ENCODE results near the gene GCLM.
A peak's percentile ranks its signal among the peaks of the same experiment; 100 is the strongest.
"Not testable (repeated sequence)": the region's sequence is repeated elsewhere in the genome, so short reads cannot be mapped to it uniquely, and the experiment has no call there.

The GCLM gene

DNA sequence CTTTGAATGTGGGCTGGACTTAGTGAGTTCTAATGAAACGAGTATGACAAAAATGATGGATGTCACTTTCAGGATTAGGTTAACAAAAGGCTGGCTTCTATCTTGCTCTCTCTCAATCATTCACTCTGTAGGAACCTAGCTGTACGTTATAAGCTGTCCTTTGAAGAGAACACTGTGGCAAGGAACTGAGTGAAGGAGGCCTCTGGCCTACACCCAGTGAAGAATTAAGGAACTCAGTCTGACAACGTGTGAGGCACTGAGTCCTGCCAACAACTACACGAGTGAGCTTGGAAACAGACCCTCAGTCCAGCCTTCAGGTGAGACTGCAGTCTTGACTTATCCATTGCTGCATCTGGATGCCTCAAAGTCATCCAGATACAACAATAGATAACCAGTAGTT is 27.0 kb downstream of the GCLM start:
- no peak for DNase-seq

DNA sequence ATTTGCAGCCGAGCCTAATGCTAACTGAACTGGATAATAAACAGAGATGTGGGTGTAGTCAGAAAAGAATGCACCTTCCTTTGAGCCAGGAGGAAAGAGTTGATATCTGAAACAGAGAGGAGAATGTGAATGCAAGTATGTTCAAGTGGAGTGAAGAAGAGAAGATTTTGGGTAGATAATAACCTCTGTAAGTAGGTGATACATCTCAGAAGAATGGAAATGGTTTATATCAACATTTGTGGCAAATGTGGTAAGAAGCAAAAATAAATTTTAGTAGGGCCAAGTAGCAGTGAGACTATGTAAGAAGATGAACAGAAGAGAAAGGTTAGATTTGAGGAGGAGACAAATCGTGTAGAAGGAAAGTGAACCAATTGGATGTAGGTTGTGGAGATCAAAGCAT is 28.5 kb downstream of the GCLM start:
- no peak for DNase-seq

DNA sequence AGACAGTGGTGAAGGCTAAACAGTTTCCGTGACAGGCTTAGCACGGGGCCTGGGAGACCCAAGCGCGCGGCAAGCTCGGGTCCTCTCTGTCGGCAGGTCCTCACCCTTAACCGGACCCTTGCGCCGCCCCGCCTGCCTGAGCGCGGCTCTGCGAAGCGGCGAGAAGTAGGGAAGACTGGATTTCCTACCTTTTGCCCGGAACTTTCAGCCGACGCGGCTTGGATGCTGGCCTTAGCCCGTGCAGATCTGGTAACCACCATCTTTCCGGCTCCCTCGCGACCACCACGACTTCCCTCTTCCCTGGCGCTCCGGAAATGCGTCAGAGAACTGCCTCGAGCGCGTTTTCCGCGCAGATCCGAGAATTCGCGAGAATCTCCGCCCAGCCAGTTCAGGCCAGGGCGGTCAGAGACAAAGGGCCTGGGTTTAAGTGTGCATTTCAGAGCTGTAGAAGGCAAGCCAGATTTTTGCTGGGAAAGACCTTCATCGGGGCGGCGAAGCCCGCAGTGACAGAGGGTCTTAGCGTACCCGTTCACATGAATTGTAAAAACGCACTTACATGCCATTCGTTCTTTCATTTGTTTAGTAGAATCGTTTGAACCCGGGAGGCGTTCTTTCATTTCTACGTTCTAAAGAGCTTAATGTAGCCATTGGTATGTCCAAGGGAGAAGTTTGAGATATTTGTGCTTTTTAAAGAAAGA is 30.2 kb downstream of the GCLM start, which contains the start of gene DNTTIP2:
Gene DNTTIP2, minus strand, starts transcription at position 318 of the 698 bp plus-strand sequence. Its CDS starts 58 bp downstream, at position 260.
- DNase-seq = peak; percentile 82 to 83

DNA sequence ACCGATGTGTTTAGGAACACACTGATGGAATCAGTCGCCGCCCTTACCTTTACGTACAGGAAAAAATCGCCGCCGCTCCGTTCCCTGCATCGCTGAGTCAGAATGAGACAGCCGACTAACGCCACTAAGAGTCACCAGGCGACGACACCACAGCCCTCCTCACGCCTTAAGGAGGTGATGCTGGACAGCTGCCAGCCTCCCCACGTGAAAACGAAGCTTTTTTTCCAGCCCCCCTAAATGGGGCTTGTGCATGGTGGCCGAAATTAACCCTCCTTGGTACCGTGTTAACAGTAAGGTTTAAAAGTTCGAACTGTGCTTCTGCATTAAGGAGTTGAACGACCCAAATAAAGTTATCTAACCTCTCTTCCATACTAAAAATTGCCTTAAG is 30.7 kb downstream of the GCLM start:
- DNase-seq = peak; percentile 60 to 63

DNA sequence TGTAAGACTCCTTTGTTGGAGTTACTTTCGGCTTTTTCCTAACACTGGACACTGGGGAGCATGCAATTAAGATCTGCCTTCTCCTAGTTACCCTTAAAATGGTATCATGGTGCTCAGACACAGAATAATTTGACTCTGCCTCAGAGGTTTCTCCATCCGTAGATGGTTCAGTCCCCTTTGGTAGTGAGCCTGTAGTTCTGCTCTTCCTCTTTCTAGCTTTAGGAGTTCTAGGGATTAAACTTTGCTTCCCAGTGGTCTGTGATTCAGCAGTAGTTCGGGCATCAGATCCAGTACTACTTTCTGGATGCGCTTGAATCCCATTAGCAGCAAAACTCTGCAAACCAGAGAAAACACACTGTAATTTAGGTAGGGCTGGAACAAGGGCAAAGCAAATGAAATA is 31.7 kb downstream of the GCLM start:
- DNase-seq = no peak

DNA sequence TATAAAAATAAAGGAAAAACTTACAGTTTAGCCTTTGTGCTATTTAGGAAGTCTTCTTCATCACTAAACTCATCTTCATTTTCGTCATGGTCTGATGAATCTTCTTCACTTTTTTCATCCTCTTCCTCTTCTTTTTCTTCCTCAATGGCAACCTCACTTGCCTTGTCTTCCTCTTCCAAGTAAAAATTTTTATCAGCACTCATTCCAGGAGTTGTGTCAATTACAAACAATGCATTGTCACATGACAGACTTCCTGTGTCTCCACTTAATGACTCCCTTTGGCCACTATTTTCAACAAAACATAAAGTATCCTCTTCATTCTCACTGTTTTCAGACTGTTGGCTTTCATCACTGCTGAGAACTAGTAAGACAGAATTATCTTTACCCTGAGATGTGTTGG is 33.0 kb downstream of the GCLM start:
- no peak for DNase-seq

DNA sequence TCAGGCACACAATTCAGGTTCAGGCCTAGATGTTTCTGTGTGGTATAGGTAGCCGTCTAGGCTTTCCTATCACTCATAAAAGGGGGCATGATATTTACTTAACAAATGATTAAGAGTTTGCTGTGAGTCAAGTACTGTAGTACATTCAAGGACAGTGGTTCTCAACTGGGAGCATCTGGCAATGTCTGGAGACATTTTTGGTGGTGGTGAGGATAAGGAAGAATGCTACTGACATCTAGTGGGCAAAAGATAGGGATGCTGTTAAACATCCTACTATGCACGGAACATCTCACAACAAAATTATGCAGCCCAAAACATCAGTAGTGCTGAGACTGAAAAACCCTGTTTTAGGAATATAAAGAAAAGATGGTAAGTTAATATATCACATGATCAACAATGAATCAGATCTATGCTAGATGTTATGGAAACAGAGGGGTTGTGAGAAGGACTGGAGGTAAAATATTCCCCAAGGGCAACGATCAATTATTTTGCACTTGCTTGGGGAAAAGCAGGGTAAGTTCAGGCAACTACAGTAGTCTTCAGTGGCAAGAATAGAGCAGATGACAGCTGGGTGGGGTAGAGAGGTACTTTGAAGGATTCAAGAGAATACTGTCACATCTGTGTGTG is 35.1 kb downstream of the GCLM start:
- DNase-seq = no peak

DNA sequence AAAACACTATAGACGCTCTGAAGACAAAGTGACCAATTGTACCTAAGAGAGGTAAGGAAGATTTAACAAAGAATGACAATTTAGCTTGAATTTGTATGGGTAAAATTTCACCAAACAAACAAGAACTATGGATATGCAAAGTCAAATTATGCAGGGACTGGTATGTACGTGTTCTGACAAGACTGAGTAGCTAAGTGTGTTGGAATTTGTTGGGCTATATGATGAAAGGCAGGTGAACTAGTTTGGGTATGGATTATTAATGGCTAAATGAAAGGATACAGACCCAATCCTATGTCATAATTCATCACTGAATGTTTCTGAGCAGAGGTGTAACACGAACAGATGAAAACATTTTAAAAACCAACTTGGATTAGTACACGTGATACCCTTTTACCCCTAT is 37.9 kb downstream of the GCLM start:
- no peak for DNase-seq

DNA sequence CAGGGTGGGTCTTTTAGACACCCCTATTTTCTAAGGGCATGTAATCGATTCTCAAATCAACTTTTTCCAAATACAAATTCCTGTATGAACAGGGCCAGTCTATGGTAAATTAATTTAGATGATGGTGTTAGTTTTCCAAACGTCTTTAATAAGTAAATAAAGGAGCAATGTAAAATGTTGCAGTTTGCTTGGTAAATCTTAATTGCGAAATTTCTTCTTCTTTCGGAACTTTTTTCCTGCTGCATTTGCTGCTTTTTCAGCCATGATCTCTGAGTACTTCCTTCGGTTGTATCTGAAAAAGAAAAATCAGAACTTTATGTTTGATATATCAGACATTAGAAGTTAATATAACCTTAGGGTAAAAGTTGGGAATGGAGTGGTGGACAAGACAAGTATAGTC is 39.6 kb downstream of the GCLM start:
- DNase-seq = no peak

DNA sequence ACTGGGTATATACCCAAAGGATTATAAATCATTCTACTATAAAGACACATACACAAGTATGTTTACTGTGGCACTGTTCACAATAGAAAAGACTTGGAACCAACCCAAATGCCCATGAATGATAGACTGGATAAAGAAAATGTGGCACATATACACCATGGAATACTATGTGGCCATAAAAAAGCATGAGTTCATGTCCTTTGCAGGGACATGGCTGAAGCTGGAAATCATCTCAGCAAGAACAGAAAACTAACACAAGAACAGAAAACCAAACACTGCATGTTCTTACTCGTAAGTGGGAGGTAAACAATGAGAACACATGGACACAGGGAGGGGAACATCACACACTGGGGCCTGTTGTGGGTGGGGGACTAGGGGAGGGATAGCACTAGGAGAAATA is 40.7 kb downstream of the GCLM start:
- DNase-seq = not testable (repeated sequence)

DNA sequence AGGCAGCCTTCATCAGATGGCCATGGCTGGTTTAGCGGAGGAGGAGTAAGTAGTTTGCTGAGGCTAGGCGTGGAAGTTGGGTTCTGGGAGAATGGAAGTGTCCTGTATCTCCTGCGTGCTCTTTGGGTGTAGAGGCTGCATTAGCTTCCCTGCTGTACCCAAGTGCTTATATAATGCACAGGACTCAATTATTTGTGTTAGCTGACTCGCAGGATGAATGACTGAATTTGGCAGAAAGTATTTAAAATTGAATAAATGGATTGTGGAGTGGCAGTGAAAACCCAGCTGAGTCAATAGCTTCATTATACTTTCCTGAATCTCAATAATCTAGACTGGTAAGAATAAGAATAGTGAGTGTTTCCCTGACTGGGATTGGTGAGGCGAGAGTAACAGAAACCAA is 44.0 kb downstream of the GCLM start:
- DNase-seq = no peak

DNA sequence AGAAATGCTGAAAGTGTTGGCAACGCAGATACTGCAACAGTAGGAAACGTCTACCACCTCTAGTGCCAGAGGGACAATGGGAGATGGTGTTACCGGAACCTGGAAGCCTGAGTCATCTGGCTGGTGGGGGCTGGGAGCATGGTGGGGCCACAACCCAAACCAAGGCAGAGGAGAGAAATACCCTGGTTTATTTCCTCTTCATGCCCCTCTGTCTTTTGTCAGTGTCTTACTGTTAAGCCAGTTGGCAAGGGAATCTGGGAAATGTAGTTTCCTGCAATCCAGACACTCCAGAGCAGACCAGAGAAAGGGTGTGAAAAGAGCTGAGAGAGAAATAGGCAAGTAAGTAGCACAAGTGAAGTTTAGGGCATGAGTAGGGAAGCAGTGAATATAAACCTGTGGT is 45.1 kb downstream of the GCLM start:
- DNase-seq = no peak

DNA sequence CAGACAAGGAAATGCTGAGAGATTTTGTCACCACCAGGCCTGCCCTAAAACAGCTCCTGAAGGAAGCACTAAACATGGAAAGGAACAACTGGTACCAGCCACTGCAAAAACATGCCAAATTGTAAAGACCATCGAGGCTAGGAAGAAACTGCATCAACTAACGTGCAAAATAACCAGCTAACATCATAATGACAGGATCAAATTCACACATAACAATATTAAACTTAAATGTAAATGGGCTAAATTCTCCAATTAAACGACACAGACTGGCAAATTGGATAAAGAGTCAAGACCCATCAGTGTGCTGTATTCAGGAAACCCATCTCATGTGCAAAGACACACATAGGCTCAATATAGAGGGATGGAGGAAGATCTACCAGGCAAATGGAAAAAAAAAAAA is 51.6 kb downstream of the GCLM start:
- DNase-seq = not testable (repeated sequence)

DNA sequence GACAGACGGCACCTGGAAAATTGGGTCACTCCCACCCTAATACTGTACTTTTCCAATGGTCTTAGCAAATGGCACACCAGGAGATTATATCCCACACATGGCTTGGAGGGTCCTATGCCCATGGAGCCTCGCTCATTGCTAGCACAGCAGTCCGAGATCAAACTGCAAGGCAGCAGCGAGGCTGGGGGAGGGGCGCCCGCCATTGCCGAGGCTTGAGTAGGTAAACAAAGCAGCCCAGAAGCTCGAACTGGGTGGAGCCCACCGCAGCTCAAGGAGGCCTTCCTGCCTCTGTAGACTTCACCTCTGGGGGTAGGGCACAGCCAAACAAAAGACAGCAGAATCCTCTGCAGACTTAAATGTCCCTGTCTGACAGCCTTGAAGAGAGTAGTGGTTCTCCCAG is 53.2 kb downstream of the GCLM start:
- DNase-seq = not testable (repeated sequence)

DNA sequence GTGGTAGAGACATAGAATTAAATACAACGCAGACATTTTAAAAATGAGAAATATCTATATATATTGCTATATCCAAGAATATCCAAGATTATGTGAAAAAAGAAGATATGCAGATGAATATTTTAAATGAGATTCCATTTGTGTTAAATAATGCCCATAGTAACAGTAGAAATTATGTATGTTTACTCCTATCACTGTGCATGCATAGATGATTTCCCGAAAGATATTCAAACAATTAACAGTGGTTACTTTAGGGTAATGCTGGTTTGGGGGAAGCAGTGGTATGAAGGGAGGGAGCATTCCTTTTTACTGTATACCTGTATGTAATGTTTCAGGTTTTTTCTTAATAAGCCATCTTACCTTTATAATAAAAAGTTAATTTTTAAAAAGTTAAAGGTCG is 55.3 kb downstream of the GCLM start:
- DNase-seq = no peak

DNA sequence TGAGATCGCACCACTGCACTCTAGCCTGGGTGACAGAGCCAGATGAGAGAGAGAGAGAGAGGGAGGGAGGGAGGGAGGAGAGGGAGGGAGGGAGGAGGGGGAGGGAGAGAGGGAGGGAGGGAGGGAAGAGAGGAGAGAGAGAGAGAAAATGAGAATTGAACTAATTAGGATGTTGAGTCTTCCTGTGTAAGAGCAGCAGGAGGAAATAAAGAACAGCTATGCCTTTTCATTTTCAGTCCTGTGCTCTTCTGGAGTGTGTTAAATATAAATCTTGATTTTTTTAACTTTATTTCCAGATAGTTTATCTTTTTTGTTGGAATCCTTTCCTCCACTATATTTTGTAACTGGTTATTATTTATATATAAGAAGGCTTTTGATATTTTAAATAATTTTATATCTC is 57.4 kb downstream of the GCLM start:
- no peak for DNase-seq

DNA sequence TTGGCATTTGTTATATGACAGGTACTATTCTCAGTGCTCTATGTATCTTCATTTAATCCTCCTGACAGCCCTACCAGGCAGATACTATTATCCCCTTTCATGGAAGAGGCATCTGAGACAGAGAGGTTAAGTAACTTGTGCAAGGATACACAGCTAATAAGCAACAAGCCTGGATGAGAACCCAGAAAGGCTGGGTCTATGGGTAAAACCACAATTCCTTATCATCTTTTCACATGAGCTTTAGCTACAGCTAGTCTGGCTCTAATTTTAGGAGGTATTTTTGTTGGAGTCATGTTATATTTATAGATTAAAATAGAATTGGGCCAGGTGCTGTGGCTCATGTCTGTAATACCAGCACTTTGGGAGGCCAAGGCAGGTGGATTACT is 57.9 kb downstream of the GCLM start:
- DNase-seq = no peak

DNA sequence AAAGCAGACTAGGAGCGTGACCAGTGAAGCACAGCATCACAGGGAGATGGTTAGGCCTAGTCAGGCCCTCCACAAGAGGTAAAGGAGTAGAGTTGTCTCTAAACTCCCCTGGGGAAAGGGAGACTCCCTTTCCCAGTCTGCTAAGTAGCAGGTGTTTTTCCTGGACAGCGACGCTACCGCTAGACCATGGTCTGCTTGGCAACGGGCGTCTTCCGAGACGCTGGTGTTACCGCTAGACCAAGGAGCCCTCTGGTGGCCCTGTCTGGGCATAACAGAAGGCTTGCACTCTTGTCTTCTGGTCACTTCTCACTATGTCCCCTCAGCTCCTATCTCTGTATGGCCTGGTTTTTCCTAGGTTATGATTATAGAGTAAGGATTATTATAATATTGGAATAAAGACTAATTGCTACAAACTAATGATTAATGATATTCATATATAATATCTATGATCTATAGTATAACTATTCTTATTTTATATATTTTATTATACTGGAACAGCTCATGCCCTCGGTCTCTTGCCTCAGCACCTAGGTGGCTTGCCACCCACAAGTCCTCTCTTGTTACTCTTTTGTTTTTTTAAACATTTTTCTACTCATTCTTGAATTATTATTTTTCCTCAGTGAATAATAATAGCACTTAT is 58.4 kb downstream of the GCLM start:
- peak; percentile 51 to 53 for DNase-seq

DNA sequence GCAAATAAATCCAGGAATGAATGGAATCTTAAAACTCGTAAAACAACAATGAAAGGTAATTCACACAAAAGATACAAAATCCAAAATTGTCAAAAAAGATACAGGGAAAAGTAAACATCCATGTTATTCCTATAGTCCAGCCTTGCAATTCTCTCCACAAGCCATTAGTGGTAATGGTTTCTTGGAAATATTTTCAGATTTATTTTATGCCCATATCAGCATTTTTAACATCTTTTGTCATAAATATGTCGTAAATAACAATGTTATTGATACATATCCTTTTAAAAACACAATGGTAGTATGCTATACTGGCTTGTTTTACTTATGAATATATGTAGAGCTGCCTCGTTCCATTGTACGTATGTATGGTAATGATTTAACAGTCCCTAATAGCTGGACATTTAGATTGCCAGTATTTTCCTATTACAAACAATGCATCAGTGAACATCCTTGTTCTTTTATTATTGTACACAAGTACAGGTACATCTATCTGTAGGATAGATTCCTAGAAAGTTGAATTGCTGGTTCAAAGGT is 60.8 kb downstream of the GCLM start:
- no peak for DNase-seq

DNA sequence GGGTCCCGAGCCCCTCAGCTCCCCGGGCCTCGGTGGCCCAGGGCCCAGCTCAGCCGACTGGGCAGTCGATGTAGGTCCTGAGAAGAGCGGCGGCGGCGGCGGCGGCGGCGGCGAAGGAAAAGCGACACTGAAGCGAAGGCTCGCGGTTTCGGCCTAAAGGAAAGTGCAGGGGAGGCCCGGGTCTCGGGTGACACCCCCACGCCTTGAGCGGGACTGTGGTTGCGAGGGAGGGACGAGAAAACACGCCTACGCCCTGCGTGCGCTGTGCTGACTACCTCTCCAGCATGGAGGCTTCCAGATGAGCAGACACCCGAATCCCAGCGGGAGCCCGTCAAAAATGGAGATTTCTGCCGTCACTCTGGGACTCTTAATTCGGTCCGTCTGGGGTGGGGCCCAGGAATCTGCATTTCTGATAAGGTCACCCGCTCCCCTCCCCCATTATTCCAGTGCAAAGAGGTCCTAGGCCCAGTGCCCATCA is 61.4 kb downstream of the GCLM start:
- peak; percentile 75 to 81 for DNase-seq

DNA sequence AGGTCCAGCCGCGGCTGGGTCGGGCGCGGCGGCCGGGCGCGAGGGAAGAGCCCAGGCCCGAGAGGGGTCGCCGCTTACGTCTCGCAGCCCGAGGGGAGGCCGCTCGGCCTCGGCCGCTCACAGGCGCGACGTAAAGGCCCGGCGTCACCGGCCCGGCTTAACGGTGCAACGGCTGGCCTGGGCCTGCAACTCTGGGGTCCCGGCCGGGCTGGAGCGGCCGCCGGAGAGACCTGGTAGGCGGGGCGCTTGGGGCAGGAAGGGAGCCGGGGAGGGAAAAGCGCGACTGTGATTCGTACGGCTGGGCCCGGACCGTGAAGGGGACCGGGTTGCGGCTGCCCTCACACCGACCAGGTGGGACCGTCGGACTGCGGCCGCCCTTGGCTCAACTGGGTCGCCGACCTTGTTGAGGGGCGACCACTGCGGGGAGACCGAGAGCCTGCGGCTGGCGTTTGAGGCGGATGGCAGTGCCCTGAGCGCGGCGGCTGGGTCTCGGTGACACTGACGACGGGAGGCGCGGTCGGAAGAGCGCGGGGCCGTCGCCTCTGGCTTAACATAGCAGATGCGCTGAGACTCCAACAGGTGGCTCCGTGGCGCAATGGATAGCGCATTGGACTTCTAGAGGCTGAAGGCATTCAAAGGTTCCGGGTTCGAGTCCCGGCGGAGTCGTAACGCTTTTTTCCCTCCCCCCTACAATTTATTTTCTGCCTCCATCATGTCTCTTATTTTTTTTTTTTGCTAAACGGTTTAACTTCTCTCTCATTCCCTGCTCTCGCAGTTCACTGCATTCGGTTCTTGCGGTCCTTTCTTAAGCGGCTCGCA is 62.0 kb downstream of the GCLM start:
- DNase-seq = peak; percentile 85 to 86

DNA sequence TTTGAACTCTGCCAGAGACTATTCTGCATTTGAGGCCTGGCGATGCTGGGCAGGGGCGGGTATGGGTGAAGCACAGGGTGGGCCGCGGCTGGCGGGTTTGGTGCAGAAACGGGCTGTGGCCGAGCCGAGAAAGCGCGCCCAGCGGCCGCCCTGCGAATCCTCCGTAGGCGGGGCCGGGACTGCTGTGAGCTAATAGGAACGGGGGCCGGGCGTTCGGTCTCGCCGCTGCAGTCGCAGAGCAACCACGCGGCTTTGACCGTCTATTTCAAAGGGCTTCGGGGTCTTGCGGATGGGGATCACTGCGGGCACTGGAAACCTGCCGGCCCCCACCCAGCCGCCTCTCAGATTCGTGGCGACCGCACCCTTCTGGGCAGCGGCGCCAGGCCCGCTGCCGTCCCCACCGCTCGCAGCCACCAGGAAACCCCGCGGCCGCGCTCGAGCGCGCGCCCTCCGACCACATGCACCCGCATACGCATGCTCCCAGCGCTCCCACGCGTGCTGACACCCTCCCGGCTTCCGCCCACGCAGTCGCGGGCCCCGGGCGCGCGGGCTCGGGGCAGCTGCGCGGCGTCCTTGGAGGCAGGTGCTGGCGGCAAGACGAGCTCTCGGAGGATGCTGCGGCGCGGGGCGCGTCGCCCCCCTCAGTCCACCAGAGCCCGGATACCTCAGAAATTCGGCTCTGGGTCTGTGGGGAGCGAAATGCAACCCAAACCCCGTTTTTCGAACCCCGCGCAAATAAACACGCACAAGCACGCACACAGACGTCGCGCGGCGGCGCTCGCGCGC is 62.8 kb downstream of the GCLM start:
- DNase-seq = peak; percentile 81 to 86
